Mesothelial cell of epicardium (in vitro differentiated cells): ENCODE measurements around the gene CFAP77. TPM values are rescaled to one million over a fixed set of nuclear protein-coding genes. Genes with fewer than 3 reads are reported as not detected.

Source experiments
- DNase-seq, 2 experiments: peaks; one replicate each; pipeline ENCODE4 v3.0.0; 2021; ENCODE audit warnings: low spot score in 2 of 2; ENCODE audit not compliant: unreplicated experiment in 2 of 2
- H3K27ac Mint-ChIP-seq: 2 replicates; pipeline ENCODE4 v1.8.0; 2021; ENCODE audit warnings: mixed read lengths
- H3K27me3 Mint-ChIP-seq: 2 replicates; pipeline ENCODE4 v1.8.0; 2021; ENCODE audit warnings: low read depth, mixed read lengths
- H3K36me3 Mint-ChIP-seq: 2 replicates; pipeline ENCODE4 v1.8.0; 2021; ENCODE audit warnings: mixed read lengths
- H3K4me1 Mint-ChIP-seq: 2 replicates; pipeline ENCODE4 v1.8.0; 2021; ENCODE audit warnings: mixed read lengths
- H3K4me3 Mint-ChIP-seq: 2 replicates; pipeline ENCODE4 v1.8.0; 2021; ENCODE audit warnings: mild to moderate bottlenecking, moderate library complexity, mixed read lengths
- H3K9me3 Mint-ChIP-seq: 2 replicates; pipeline ENCODE4 v1.8.0; 2021; ENCODE audit warnings: mixed read lengths
- total RNA-seq: library from RNA; stranded (reverse); gene quantifications from 3 replicates; pipeline ENCODE4 v1.2.1, GENCODE V29; 2021
- TF ChIP-seq, protein P1 (sequence below): fragments of 200-600 bp; sonication (generic); IDR thresholded peaks from one replicate; pipeline ENCODE4 v1.5.0; 2021; ENCODE audit warnings: antibody characterized with exemption; ENCODE audit not compliant: unreplicated experiment

CFAP77 gene
- total RNA-seq, 1 donor from 2014 or later, result not detected

DNA sequence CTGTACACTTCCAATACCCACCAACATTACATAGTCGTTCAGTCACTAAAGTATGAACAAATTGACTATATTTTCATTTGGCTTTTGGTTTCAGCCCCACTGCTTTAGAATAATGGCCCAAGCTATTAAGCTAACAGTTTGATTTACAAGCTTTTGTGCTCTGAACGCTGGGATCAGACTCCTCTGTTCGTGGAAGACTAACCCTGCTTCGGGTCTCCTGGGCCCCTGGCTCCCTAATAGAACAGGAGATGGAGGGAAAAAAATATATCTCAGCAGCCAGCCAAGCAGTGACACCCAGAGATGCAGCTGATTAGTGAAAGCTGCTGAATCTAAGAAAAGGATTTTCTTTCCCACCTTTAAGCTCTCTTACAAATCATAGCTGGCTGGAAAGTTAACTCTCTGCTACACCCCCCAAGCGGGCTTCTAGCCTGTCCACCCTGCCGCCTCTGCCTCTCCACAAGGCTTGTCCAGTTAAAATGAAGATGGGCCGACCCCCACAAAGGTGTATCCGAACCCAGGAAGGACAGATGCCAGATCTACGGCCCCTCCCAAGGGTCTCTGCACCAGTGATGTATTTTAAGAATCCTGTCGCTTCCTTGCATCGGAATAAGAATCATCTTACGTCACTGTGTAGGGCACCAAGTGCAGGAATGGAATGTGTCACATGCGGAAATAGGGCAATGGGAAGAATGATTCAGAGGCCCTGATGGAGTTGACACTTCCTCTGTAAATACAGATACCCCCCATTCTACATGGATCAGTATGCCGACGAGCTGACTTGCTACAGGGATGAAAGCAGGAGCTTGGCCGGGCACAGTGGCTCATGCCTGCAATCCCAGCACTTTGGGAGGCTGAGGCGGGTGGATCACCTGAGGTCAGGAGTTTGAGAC is 139.0 kb downstream of the CFAP77 start:
- TF ChIP-seq, protein P1, sequence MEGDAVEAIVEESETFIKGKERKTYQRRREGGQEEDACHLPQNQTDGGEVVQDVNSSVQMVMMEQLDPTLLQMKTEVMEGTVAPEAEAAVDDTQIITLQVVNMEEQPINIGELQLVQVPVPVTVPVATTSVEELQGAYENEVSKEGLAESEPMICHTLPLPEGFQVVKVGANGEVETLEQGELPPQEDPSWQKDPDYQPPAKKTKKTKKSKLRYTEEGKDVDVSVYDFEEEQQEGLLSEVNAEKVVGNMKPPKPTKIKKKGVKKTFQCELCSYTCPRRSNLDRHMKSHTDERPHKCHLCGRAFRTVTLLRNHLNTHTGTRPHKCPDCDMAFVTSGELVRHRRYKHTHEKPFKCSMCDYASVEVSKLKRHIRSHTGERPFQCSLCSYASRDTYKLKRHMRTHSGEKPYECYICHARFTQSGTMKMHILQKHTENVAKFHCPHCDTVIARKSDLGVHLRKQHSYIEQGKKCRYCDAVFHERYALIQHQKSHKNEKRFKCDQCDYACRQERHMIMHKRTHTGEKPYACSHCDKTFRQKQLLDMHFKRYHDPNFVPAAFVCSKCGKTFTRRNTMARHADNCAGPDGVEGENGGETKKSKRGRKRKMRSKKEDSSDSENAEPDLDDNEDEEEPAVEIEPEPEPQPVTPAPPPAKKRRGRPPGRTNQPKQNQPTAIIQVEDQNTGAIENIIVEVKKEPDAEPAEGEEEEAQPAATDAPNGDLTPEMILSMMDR, result no peak
- peaks cover 31% of the 10 kb centered on the region for H3K4me1 Mint-ChIP-seq
- no peak overlapping the region for H3K4me3 Mint-ChIP-seq
- DNase-seq, result no peak
- H3K27me3 Mint-ChIP-seq, result peaks cover 17% of the 10 kb centered on the region
- H3K27ac Mint-ChIP-seq, result peak overlapping the region; percentile 21
- no peaks in the 10 kb centered on the region for H3K9me3 Mint-ChIP-seq
- H3K36me3 Mint-ChIP-seq, result no peaks in the 10 kb centered on the region

DNA sequence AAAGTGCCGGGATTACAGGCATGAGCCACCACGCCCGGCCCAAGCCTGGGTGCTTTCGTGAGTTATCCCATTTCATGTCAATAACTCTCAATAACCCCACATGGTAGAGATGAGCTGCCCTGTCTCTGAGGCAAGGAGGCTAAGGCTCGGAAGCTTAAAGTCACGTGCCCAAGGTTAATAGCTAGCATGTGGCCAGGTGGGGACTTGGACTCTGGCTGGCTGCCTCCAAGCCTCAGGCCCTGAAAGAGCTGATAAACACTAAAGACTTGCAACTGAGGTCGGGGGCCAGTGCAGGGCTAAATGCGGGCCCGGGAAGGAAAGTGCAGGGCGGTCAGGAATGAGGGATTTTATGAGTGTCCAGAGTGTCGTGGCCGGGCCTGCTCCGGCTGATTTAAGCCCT is 141.5 kb downstream of the CFAP77 start:
- Mint-ChIP-seq H3K27ac (no peak overlapping the region), H3K4me1 (peaks cover 21% of the 10 kb centered on the region), H3K36me3 (no peaks in the 10 kb centered on the region), H3K9me3 (no peaks in the 10 kb centered on the region), H3K4me3 (no peak overlapping the region), H3K27me3 (peaks cover 34% of the 10 kb centered on the region)
- no peak for DNase-seq
- TF ChIP-seq, protein P1, result no peak

DNA sequence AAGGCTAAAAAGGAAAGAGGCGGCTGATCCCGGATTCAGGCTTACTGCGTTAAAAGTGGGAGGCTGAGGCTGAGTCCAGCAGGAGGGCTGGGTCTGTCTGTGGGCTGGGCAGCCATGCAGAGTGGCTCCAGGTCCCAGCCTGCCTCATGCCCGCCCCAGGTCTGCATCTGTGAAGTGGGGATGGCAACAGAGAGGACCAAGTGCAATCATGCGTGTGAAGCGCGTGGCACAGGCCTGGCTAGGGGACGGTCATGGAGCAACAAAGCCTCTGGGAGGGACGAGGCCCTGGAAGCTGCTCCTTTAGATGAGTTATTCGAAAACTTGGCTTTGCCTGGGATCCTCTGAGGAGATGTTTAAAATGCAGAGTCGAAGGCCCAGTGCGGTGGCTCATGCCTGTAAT is 142.0 kb downstream of the CFAP77 start:
- Mint-ChIP-seq H3K27me3 (peaks cover 38% of the 10 kb centered on the region), H3K4me1 (peaks cover 18% of the 10 kb centered on the region), H3K9me3 (no peaks in the 10 kb centered on the region), H3K27ac (no peak overlapping the region), H3K4me3 (no peak overlapping the region), H3K36me3 (no peaks in the 10 kb centered on the region)
- no peak for DNase-seq
- TF ChIP-seq, protein P1, result no peak

DNA sequence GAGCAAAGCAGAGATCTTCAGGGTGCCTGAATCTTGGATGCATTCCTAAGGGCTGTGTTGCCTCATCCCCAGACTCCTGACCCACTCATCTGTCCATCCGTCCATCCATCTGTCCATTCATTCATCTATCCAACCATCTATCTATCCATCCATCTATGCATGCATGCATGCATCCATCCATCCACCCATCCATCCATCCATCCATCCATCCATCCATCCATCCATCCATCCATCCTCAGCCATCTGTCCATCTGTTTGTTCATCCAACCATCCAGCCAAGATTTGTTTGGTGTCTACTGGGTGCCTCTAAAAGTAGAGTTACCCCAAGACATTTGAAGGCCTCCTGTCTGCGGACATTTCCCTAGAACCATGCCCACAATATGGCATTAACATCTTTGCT is 144.7 kb downstream of the CFAP77 start:
- Mint-ChIP-seq H3K9me3 (peaks cover 6% of the 10 kb centered on the region), H3K36me3 (no peaks in the 10 kb centered on the region), H3K27me3 (peaks cover 52% of the 10 kb centered on the region), H3K4me3 (no peak overlapping the region), H3K27ac (no peak overlapping the region), H3K4me1 (no peaks in the 10 kb centered on the region)
- no peak for DNase-seq
- TF ChIP-seq, protein P1, result no peak

DNA sequence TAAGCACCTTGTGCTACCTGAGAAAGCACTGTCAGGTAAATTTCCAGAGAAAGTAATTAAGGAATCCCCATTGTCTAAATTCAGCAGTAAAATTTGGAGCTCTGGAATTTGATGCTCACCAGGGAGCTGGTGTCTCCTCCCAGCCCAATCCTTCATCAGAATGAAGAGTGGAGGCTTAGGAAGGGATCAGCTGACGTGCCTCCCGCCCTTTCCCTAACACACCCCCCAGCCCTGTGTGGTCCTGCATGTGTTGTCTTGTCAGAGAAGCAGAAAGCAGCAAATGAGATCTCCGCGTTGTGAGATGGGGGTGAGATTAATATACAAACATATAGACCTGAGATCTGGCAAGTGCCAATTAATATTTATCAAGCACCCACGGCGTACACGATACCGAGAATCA is 145.5 kb downstream of the CFAP77 start:
- H3K36me3 Mint-ChIP-seq, result no peaks in the 10 kb centered on the region

More for the DNA sequence above, 145.5 kb downstream of the CFAP77 start:
- DNase-seq, result no peak
- Mint-ChIP-seq H3K4me1 (no peaks in the 10 kb centered on the region), H3K27me3 (peaks cover 57% of the 10 kb centered on the region), H3K9me3 (peaks cover 6% of the 10 kb centered on the region), H3K27ac (no peak overlapping the region), H3K4me3 (no peak overlapping the region)
- TF ChIP-seq, protein P1, result no peak
